NCI-H128 (cell line): ENCODE data around the gene GRIN2D.

Experiments
- DNase-seq: peaks from one replicate; lab custom pipeline; 2025; ENCODE audit not compliant: unreplicated experiment; lab: John Stamatoyannopoulos, UW

The GRIN2D gene

DNA sequence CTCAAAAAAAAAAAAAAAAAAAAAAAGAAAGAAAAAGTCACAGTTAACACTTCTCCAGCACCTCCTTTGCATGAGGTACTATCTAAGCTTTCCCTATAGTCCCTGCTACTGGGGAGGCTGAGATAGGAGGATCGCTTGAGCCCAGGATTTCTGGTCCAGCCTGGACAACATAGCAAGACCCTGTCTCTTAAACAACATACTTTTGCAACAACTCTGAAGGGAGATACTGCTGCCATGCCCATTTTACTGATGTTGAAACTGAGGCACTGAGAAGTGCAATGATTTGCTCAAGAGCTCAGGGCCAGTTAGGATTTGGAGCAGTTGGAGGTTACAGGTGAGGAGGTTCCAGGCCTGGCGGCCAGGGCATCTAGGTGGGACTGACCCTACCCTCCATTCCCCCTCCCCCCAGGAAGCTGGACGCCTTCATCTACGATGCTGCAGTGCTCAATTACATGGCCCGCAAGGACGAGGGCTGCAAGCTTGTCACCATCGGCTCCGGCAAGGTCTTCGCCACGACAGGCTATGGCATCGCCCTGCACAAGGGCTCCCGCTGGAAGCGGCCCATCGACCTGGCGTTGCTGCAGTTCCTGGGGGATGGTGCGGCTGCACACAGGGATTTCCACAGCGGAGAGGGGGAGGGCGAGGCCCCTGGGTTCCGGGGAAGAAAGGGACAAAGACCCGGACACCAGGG is 48.0 kb downstream of the GRIN2D start:
- DNase-seq: no peak

DNA sequence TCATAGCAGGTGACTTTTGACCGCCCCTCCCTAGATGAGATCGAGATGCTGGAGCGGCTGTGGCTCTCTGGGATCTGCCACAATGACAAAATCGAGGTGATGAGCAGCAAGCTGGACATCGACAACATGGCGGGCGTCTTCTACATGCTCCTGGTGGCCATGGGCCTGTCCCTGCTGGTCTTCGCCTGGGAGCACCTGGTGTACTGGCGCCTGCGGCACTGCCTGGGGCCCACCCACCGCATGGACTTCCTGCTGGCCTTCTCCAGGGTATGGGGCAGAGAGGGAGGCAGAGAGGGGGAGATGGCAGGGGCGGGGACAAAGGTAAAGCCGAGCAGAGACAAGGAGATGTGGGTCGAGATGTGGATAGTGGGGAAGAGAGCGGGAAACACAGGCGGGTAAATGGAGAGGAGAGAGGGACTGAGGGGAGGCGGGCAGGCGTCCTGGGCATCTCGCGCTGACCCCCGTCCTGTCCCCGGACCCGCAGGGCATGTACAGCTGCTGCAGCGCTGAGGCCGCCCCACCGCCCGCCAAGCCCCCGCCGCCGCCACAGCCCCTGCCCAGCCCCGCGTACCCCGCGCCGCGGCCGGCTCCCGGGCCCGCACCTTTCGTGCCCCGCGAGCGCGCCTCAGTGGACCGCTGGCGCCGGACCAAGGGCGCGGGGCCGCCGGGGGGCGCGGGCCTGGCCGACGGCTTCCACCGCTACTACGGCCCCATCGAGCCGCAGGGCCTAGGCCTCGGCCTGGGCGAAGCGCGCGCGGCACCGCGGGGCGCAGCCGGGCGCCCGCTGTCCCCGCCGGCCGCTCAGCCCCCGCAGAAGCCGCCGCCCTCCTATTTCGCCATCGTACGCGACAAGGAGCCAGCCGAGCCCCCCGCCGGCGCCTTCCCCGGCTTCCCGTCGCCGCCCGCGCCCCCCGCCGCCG is 48.9 kb downstream of the GRIN2D start:
- no peak for DNase-seq

- no peak for DNase-seq
Measured at GRCh38 chr19:48443256-48443655, 49.8 kb downstream of the GRIN2D start.
